HG03342 (cell line): ENCODE measurements around the gene AJAP1.

Source experiments
- ATAC-seq: cut with Tn5 transposase; IDR thresholded peaks from one replicate; pipeline ENCODE4 v1.9.1; 2021; ENCODE audit warnings: mild to moderate bottlenecking, moderate library complexity; ENCODE audit not compliant: unreplicated experiment

AJAP1 gene

DNA sequence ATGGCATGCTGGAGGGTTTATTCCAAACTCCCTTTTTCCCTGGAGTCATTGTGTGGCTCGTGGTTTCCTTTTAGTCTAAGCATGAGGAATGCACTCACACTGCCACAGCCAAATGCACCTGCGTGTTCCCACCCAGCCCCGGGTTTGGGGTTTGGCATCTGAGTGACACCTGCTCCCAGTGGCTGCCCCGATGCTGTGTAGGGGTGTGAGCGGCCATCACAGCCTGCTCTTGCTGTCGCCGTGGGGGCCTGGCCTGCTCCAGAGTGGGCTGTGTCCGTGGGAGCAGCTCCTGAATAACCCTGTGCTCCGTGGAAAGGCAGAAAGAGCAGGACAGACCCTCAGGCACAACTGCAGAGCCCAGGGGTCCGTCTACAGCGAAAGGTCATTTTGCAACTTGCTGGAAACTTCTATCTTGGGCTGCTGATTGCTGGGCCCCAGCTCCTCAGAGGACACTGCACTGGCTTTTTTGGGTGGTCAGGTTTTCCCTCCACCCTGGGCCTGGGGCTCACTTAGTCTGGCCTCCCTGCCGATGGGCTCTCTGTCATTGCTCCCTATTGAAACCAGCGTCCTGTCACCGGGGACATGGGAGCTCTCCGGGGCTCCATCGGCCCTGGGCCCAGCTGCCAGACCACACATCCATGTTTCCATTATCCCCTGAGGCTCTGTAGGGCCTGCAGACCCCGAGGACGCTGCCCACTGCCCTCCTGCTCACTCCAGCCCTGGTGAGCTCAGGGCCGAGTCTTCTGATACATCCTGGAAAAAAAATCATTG, 74.1 kb downstream of the AJAP1 start:
- ATAC-seq = no peak

GRCh38 chr1:4729090-4729471, 74.7 kb downstream of the AJAP1 start:
- ATAC-seq = no peak

GRCh38 chr1:4730078-4730477, 75.7 kb downstream of the AJAP1 start:
- ATAC-seq = no peak

DNA sequence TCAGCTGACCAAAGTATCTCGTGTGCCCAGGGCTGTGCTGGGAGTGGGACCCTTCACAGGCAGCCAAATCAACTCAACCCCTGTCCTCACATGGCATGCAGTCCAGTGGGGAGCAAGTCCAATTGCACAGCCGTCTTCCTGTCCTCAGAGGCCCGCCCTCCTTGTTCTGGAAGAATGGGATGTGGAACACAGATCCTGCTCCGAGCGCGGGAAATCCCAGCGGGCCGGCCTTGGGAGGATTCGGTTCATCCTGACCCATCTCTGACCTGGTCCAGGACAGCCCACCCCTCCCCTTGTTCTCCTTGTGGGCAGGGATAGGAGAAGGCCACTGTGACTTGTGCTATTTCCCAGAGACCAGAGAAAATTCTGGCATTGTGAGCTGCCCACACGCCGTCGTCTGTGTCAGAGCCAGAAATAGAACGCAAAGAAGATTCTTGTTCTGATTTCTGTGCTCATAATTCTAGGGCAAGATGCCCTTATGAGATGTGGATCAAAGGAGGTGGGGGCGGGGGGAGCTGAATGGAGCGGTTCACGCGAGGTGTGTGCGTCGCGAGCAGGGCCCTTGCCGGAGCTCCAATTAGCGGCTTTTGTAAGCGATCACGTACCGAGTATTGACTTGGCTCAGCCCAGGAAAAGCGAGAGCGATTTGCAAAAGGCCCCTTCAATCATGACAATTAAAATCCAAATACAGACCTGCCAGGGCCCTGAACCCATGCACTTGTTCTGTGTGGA, 79.2 kb downstream of the AJAP1 start:
- no peak for ATAC-seq

DNA sequence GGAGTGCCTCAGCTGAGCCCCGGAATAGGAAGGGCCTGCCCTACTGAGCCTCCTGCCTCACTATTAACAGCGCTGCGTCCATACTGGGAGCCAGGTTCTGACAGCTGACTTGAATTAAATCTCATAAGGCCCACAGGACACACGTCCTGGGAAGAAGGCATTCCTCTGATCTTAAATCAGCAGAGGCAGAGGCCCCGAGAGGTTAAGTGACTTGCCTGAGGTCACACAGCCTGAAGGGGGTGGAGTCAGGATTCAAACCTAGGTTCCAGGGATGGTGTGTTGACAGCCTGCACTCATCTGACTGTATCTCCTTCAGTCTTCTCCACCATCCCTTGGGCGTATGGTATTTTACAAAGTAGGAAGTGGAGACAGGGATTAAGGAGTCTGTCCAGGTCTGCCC, 79.8 kb downstream of the AJAP1 start:
- no peak for ATAC-seq

DNA sequence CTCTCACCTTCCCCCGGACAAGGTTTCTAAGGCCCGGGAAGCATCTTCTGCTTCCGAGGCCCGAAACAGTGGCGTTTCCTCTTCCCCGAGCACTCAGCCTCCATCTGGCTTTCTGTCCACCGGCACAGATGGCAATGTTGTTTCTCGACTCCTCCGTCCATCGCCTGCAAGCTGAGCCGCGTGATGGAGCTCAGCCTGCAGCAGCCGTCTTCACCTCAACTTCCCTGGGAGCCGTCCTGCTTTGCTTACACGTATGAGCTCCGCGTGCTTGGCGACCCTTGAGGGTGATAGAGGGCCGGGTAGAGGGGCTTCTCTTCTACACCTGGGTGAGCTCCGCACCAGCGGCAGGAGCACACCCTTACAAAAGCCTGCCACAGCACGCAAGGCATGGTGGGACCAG, 80.4 kb downstream of the AJAP1 start:
- no peak for ATAC-seq

GRCh38 chr1:4736254-4736653, 81.8 kb downstream of the AJAP1 start:
- ATAC-seq = no peak

DNA sequence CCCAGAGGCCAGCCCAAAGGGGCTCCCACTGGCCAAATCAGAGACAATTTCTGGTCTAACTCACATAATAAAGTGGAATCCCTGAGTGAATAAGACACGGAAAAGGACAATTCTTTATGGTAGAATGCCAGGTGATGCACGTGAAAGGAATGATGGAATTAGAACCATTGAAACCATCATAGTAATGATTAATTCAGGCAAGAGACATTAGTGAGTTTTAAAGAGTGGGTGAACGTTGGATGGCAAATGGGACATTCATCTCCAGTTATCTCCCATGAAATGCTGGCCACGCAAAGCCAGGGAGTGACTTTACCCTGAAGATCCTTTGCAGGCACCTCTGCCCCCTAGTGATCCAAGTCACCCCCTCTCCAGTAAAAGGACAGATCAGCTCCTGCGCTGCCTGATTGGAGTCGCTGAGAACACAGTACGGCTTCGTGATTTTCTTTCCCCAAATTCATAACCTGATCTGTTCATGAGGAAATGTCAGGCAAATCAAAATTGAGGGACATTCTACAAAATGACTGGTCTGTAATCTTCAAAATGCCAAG, 87.5 kb downstream of the AJAP1 start:
- no peak for ATAC-seq

DNA sequence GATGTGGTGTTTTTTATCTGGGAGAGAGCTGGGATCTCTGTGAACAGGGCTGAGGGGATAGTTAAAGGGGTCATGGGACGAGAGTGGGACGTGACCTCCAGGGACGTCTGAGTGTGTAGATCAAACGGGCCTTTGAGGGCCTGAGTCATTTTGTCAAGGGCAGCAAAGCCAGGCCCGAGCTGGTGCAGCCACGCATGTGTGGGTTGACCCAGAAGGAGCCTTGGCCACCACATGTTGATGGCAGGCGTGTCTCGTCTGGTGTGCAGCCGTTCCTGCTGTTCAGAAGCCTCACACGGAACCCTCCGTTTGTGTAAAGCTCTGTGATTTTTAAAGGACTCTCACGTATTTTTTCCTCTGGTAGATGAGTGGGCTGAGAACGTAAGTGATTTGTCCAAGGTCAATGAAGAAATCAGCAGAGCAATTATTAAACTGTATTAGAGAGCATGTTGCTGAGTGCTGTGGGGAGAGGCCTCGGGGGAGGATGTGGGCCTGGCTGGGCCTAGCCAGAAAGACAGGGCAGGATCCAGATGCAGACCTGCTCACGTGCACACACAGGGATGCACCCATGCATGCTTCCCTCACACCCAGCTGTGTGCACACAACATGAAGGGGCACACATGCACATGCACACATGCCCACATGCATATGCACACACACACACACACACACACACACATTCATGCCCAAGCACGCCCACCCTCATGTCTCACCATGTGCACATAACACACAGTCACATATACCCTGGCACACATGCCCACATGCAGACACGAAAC, 89.8 kb downstream of the AJAP1 start:
- ATAC-seq = no peak

GRCh38 chr1:4745560-4745959, 91.2 kb downstream of the AJAP1 start:
- no peak for ATAC-seq

- no peak for ATAC-seq
Observed at GRCh38 chr1:4749406-4749805, 95.0 kb downstream of the AJAP1 start.

GRCh38 chr1:4750177-4750576, 95.8 kb downstream of the AJAP1 start:
- no peak for ATAC-seq

DNA sequence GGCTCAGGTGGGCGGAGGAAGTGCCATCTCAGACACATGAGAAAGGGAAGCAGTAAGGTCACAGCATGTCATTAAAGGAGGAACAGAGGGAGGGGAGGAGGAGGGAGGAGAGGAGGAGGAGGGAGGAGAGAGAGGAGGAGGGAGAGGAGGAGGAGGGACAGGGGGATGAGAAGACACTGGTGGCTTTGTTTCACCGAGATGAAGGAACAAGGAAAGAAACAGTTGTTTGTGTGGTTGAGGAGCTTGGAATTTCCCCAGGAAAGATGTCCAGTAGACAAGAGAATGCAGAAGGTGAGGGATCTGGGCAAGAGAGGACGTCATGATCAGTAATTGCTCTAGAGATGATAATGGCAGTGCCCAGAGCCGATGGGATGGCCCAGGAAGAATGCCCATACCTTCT, 97.7 kb downstream of the AJAP1 start:
- no peak for ATAC-seq

GRCh38 chr1:4754816-4755215, 100.4 kb downstream of the AJAP1 start:
- no peak for ATAC-seq

DNA sequence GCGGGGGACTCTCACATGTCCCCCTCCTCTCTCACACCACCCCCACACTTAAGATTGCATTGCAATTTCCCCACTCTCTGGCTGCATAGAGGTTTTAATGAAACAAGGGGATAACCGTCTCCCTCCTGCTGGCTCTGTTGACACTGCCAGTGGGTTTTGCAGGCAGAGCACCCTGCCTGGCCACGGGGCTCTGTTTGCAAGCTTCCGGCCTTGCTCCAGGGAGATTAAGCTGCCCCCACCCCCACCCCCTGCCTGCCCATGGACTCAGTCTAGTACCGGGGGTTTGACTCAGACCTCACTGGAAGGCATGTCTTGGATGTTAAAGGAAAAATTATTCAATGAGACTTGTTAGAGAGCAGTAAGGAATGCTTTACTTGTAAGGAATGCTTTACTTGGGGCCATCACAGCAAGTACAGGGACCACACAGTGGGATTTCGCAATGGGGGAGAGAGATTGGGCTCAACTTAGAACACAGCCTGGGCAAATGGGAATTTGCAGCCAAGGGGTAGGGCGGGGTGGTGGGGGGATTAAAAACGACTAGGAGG, 101.0 kb downstream of the AJAP1 start:
- no peak for ATAC-seq

DNA sequence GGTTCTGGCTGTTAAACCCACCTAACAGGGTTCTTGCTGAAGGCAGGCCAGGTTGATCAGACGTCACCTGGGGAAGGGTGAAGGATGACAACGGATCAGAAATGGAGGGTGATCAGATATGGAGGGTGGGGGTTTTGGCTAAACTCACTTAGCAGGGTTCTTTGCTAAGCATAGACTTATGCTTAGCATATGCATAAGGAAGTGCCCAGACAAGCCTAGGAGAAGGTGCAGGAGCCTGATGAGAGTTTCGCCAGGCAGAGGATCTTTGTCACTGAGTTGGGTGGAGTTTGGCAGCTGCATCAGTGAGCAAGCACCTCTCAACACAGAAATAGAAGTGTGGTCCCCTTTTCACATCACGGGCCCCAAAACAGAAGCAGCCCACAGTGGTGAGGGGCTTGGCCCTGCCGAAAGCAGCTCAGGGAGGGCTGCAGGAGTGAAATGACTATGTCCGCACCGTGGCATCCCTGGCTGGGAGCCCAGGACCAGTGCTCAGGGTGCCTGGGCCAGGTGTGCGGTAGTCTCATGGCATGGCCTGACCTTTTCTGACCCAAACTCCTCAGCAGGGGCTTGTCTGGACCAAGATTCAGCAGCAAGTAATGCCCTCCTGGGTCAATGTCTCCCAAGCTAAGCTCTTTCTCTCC, 101.6 kb downstream of the AJAP1 start:
- no peak for ATAC-seq

DNA sequence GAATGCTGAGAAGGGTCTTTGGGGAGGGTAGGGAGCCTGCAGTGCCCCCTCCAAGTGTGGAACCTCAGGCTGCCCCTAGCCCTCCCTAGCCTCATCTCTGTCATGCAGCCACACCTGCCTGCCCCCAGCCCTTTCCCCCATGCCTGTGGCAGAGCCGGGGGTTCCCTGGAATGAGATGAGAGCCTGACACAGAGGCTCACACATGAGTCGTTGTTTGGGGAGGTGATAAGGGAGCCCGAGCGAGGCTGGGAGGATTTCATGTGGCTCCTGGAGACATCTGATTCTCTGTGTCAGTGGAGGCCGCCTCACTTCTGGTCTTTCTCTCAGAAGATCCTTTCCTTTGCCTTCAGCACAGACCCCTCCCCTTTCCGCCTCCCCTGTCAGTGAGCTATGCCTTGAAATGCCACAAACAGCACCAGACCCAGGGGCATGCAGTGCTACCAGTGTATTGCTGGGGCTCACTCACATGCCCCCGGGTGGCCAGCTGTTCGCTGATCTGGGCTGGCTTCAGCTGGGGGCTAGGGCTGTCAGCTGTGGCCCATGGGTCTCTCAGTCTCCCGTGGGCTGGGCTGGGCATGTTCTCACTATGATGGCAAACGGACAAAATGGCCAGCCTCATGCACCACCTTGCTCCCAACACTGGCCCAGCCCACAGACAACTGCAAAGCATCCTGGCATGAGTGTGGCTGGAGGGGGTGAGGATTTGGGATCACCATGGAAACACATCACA, 102.6 kb downstream of the AJAP1 start:
- no peak for ATAC-seq

DNA sequence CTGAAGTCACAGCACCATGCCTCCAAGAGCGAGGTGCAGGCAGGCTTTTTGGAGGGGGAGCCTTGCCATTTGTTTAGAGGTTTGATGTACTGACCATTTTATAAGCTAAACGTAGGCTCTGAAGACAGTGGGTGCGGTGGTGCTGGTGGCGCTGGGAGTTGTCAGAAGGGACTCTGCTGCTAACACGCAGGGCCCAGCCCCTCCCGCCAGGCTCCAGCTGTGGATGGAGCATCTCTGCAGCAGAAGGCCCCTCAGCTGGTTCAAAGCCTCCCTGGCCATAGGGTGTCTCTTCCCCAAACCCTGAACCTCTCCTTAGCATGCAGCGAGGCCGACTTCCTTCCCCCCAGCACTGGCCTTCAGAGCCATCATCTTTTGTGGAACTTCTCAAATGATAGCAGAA, 105.3 kb downstream of the AJAP1 start:
- ATAC-seq = no peak

DNA sequence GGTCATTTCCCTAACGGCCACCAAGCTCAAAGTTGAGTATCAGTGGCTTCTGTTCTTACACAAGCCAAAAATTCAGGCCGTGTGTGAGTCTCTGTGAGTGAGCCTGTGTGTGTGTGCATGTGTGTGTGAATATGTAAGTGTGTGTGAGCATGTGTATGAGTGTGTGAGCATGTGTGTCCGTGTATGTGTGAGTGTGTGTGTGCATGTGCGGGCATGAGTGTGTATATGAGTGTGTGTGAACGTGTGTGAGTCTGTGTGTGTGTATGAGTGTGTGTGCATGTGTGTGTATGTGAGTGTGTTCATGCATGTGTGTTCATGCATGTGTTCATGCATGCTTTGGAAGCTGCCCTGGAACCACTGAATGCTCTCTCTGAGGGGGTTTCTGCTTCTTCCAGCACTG, 105.7 kb downstream of the AJAP1 start:
- ATAC-seq = no peak

DNA sequence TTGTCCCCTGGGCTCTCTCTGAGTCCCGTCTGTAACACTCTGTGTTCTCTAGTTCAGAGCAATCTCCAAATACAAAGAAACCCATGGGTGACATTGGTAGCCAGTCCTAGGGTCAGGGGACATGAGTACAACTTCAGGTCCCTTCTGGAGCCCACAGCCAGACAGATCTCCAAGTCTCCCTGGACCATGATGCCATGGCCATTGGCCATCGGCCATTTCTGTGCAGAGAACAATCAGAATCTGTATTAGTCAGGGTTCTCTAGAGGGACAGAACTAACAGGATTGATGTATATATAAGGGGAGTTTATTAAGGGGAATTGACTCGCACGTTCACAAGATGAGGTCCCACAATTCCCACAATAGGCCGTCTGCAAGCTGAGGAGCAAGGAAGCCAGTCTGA, 106.9 kb downstream of the AJAP1 start:
- no peak for ATAC-seq
